GM12878 (cell line): ENCODE data around the gene NKIRAS2. TPM values are rescaled to one million over a fixed set of nuclear protein-coding genes. Genes with fewer than 3 reads are reported as not detected.

Experiments used
- ATAC-seq: fragments of 200-7000 bp; cut with Tn5 transposase; 3 replicates; pipeline ENCODE4 v1.9.1; 2020; ENCODE audit warnings: mild to moderate bottlenecking, moderate library complexity
- BruUV-seq: library from RNA; stranded (reverse); fragments of 400-500 nt; replicated peaks from 2 replicates; lab custom pipeline; 2021; lab: Mats Ljungman, UMichigan
- CTCF ChIA-PET: fragments of 300-600 bp; sonication (Branson Sonifier 250); formaldehyde crosslinking; extraction: SDS; loops from one replicate; lab custom pipeline; 2021; ENCODE audit warnings: inconsistent platforms; lab: Yijun Ruan, JAX
- POLR2A ChIA-PET: fragments of 350-600 bp; formaldehyde crosslinking; extraction: SDS; loops from one replicate; lab custom pipeline; 2021; ENCODE audit warnings: inconsistent platforms; lab: Charles Lee
- RAD21 ChIA-PET: fragments of 300-600 bp; sonication (Branson Sonifier 250); formaldehyde crosslinking; loops from one replicate; lab custom pipeline; 2023; ENCODE audit warnings: antibody characterized with exemption; ENCODE audit not compliant: unreplicated experiment; lab: Charles Lee
- SMC1A ChIA-PET: fragments of 300-600 bp; sonication (Branson Sonifier 250); formaldehyde crosslinking; loops from one replicate; lab custom pipeline; 2023; ENCODE audit not compliant: unreplicated experiment, uncharacterized antibody; lab: Charles Lee
- DNase-seq: peaks from one replicate; pipeline ENCODE4 v3.0.0-alpha.2; 2011; ENCODE audit warnings: low read depth, low spot score
- FAIRE-seq: peaks from 3 replicates; lab custom pipeline; 2011; peaks lifted over from hg19 to GRCh38; lab: Jason Lieb, UNC
- H2AFZ ChIP-seq: 2 replicates; pipeline ENCODE4 v1.6.0; 2011; ENCODE audit warnings: low read depth, low read length, control low read depth; ENCODE audit not compliant: control insufficient read depth
- H3K27ac ChIP-seq: 2 replicates; pipeline ENCODE4 v1.5.1; 2011; ENCODE audit warnings: control low read depth; ENCODE audit not compliant: control insufficient read depth, insufficient read depth
- H3K27me3 ChIP-seq, 2 experiments: replicated peaks in 1 of 2; 2 replicates each; pipeline versions ENCODE4 v1.6.0 to v1.6.1; 2011; ENCODE audit warnings: low read length in 1 of 2; ENCODE audit not compliant: control insufficient read depth in 2 of 2, insufficient read depth in 2 of 2
- H3K36me3 ChIP-seq, 2 experiments: 2 replicates each; pipeline ENCODE4 v1.5.1; 2011; ENCODE audit warnings: low read length in 1 of 2; ENCODE audit not compliant: control insufficient read depth in 2 of 2, insufficient read depth in 2 of 2
- H3K4me1 ChIP-seq: 2 replicates; pipeline ENCODE4 v1.6.1; 2011; ENCODE audit warnings: mild to moderate bottlenecking, low read length, moderate library complexity, mixed read lengths; ENCODE audit not compliant: control insufficient read depth, insufficient read depth
- H3K4me2 ChIP-seq: 2 replicates; pipeline ENCODE4 v1.6.0; 2011; ENCODE audit warnings: control low read depth; ENCODE audit not compliant: control insufficient read depth, insufficient read depth
- H3K4me3 ChIP-seq: fragments of 200-600 bp; sonication (generic); 2 replicates; pipeline ENCODE4 v1.5.1; 2016
- H3K79me2 ChIP-seq: 2 replicates; pipeline ENCODE4 v1.6.0; 2011; ENCODE audit warnings: low read length; ENCODE audit not compliant: control insufficient read depth, insufficient read depth
- H3K9ac ChIP-seq: 2 replicates; pipeline ENCODE4 v1.8.0; 2011; ENCODE audit warnings: low read length, control low read depth, mixed read lengths; ENCODE audit not compliant: control insufficient read depth, insufficient read depth
- H3K9me3 ChIP-seq: replicated peaks from 3 replicates; pipeline ENCODE4 v1.5.1; 2011; ENCODE audit warnings: mild to moderate bottlenecking, low read length; ENCODE audit not compliant: control insufficient read depth, insufficient read depth
- H4K20me1 ChIP-seq: 2 replicates; pipeline ENCODE4 v1.6.0; 2011; ENCODE audit not compliant: control insufficient read depth, insufficient read depth
- CHD1 ChIP-seq: IDR thresholded peaks from 2 replicates; pipeline ENCODE4 v1.6.1; 2012; ENCODE audit warnings: low read depth, low read length, improper control_type of control experiment
- E4F1 ChIP-seq: fragments of 450-650 bp; IDR thresholded peaks from 2 replicates; pipeline ENCODE4 v1.6.1; 2018; ENCODE audit warnings: borderline replicate concordance, mild to moderate bottlenecking; ENCODE audit not compliant: partially characterized antibody
- IRF4 ChIP-seq: IDR thresholded peaks from 2 replicates; pipeline ENCODE4 v1.6.1; 2011; ENCODE audit warnings: low read depth, low read length
- RELA ChIP-seq: fragments of 450-650 bp; IDR thresholded peaks from 2 replicates; pipeline ENCODE4 v1.8.0; 2014; ENCODE audit warnings: borderline replicate concordance; ENCODE audit not compliant: partially characterized antibody
- USF1 ChIP-seq: IDR thresholded peaks from 2 replicates; pipeline ENCODE4 v1.6.1; 2011; ENCODE audit warnings: borderline replicate concordance, low read depth, mild to moderate bottlenecking, moderate library complexity, mixed read lengths, low read length; ENCODE audit not compliant: insufficient read depth; ENCODE audit errors: extremely low read length
- ZBTB11 ChIP-seq: fragments of 450-650 bp; formaldehyde crosslinking; IDR thresholded peaks from 2 replicates; pipeline ENCODE4 v1.5.0; 2022; ENCODE audit warnings: mild to moderate bottlenecking, missing genetic modification characterization
- in situ Hi-C: fragments of 300-500 bp; cut with MboI; formaldehyde crosslinking; loops from 9 replicates; pipeline ENCODE4 v1.14.3; 2018; ENCODE audit warnings: mixed read lengths
- intact Hi-C: fragments of 100-400 bp; cut with micrococcal nuclease; formaldehyde crosslinking; loops from one replicate; pipeline ENCODE4 v1.14.2; 2022; ENCODE audit not compliant: unreplicated experiment
- polyA plus RNA-seq, 11 experiments: library from polyadenylated mRNA; depleted of rRNA in 4 of 11; unstranded in 6 of 11; stranded (reverse) in 5 of 11; fragments of >200 nt; fragmentation: Nextera tagmentation in 4 of 11; fragmentation: Illumina TruSeq in 1 of 11; extraction: Ambion mirVana in 4 of 11; extraction: Trizol in 1 of 11; gene quantifications; 1 replicate in 1 of 11; 2 replicates in 10 of 11; pipeline versions ENCODE4 v1.2.1 to v1.2.3, GENCODE V29; 2011 to 2016; ENCODE audit warnings: inconsistent platforms in 2 of 11, missing spikeins in 2 of 11, low read depth in 1 of 11
- total RNA-seq, 4 experiments: library from RNA; depleted of rRNA in 3 of 4; stranded (reverse); fragments of >200 nt in 3 of 4; fragmentation: Illumina TruSeq in 1 of 4; extraction: Trizol in 1 of 4; gene quantifications; 2 replicates each; pipeline versions ENCODE4 v1.2.1 to v1.2.3, GENCODE V29; 2013 to 2021

The NKIRAS2 gene
- total and polyA plus RNA-seq, 10 of the 15 experiments (the other 5 are each of a cell fraction or from before 2014, with no cell fraction given) = 6.4 to 49.7 (median 27.2) TPM

GRCh38 chr17:42040818-42041217, 20.9 kb downstream of the NKIRAS2 start (continued):
- no peak for TF ChIP-seq RELA

- intact Hi-C loops = no loop called here
- DNase-seq = no peak
- Histone ChIP-seq H3K4me1 (peaks cover 8% of the 10 kb centered on the region; the same call in 1 of the 2 replicates), H3K27me3 (no peaks in the 10 kb centered on the region), H3K79me2 (no peaks in the 10 kb centered on the region), H3K4me3 (no peak overlapping the region), H4K20me1 (no peaks in the 10 kb centered on the region), H3K36me3 (no peaks in the 10 kb centered on the region), H3K9ac (no peak overlapping the region), H2AFZ (no peak overlapping the region), H3K4me2 (no peak overlapping the region), H3K27ac (no peak overlapping the region), H3K9me3 (no peaks in the 10 kb centered on the region)
- BruUV-seq = no TSS peak
- ChIA-PET POLR2A (interaction anchor here (0.6 to 1.3 kb wide), 3 partner anchors 11 to 38 kb away, joined by 3 read pairs; no protein-coding TSS in a partner anchor), SMC1A (interaction anchor here (1.2 to 1.7 kb wide), 2 partner anchors 21 to 74 kb away, joined by 3 to 4 read pairs; partner anchors contain the start of gene NKIRAS2), CTCF (interaction anchor here (0.7 to 2.0 kb wide), 7 partner anchors 8 to 76 kb away, joined by 3 to 6 read pairs (median 3); no protein-coding TSS in a partner anchor), RAD21 (interaction anchor here (1.4 kb wide), 1 partner anchor 111 kb away, joined by 4 read pairs; the partner anchor contains the start of gene ODAD4)
- FAIRE-seq = no peak
- ATAC-seq = no peak
- in situ Hi-C loops = no loop called here
- TF ChIP-seq USF1 (no peak), E4F1 (no peak), ZBTB11 (no peak), IRF4 (no peak), CHD1 (no peak)
Measured at GRCh38 chr17:42041619-42042018, 21.7 kb downstream of the NKIRAS2 start.
